ENCODE data around the gene APLP2.
"Not testable (repeated sequence)": the region's sequence is repeated elsewhere in the genome, so short reads cannot be mapped to it uniquely, and the experiment has no call there.

APLP2 gene

DNA sequence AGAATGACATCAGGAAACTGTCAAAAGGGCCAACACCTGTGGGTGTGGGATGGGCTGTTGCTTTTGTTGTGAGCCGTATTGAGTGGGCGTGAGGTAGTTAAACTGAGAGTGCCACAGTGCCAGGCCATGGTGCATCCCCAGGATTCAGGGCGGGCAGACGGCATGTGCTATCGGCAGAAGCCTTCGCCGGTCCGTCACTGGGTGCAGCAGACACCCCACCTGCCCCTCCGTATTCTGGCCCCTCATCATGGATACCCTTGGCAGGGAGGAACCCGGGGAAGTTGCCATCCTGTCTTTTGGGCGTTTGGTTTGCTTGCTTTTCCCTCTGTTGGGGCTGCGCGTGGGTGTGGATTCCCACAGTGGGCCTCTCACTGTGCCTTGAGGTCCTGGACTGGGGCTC is 117.4 kb downstream of the APLP2 start:
- TF ChIP-seq ZNF274 (IDR thresholded peaks at IDR 0.05; ENCODE audit: low read depth, low read length) (no peak), SUZ12 (IDR thresholded peaks at IDR 0.05; ENCODE audit: extremely low read depth, insufficient read depth, insufficient read length) (no peak), YY1 (IDR thresholded peaks at IDR 0.05; ENCODE audit: insufficient read depth, insufficient read length) (no peak)

DNA sequence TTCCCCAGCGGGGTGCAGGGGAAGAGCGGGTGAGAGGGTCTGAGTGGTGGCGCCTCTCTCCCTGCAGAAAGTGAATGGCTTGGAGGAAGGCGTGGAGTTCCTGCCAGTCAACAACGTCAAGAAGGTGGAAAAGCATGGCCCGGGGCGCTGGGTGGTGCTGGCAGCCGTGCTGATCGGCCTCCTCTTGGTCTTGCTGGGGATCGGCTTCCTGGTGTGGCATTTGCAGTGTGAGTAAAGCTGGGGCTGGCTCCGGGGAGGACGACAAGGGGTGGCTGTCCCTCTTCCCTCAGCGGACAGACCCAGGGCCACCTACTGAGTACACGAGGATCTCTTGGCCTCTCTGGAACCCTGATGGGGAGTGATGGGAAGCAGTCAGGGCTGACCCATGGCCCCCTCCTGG is 118.4 kb downstream of the APLP2 start:
- Histone ChIP-seq H3K4me1 (ENCODE audit: insufficient read depth, insufficient read length) (no peaks in the 10 kb centered on the region), H3K27me3 (ENCODE audit: insufficient read depth, insufficient read length) (no peaks in the 10 kb centered on the region), H3K9me3 (ENCODE audit: insufficient read depth, low read length) (no peaks in the 10 kb centered on the region), H3K36me3 (ENCODE audit: insufficient read depth, insufficient read length, low read length) (no peaks in the 10 kb centered on the region), H3K4me3 (ENCODE audit: insufficient read length, low read depth) (no peak overlapping the region), H3K9ac (ENCODE audit: insufficient read length, low read depth) (no peak overlapping the region)
- DNase-seq (ENCODE audit: low read depth, low spot score) = no peak
- TF ChIP-seq ZNF274 (IDR thresholded peaks at IDR 0.05; ENCODE audit: low read depth, low read length) (no peak), SUZ12 (IDR thresholded peaks at IDR 0.05; ENCODE audit: extremely low read depth, insufficient read depth, insufficient read length) (no peak), YY1 (IDR thresholded peaks at IDR 0.05; ENCODE audit: insufficient read depth, insufficient read length) (no peak)

More for the DNA sequence above, 117.4 kb downstream of the APLP2 start:
- Histone ChIP-seq H3K36me3 (ENCODE audit: insufficient read depth, insufficient read length, low read length) (no peaks in the 10 kb centered on the region), H3K27me3 (ENCODE audit: insufficient read depth, insufficient read length) (no peaks in the 10 kb centered on the region), H3K4me3 (ENCODE audit: insufficient read length, low read depth) (no peak overlapping the region), H3K4me1 (ENCODE audit: insufficient read depth, insufficient read length) (no peaks in the 10 kb centered on the region), H3K9me3 (ENCODE audit: insufficient read depth, low read length) (no peaks in the 10 kb centered on the region), H3K9ac (ENCODE audit: insufficient read length, low read depth) (no peak overlapping the region)
- no peak for DNase-seq (ENCODE audit: low read depth, low spot score)

DNA sequence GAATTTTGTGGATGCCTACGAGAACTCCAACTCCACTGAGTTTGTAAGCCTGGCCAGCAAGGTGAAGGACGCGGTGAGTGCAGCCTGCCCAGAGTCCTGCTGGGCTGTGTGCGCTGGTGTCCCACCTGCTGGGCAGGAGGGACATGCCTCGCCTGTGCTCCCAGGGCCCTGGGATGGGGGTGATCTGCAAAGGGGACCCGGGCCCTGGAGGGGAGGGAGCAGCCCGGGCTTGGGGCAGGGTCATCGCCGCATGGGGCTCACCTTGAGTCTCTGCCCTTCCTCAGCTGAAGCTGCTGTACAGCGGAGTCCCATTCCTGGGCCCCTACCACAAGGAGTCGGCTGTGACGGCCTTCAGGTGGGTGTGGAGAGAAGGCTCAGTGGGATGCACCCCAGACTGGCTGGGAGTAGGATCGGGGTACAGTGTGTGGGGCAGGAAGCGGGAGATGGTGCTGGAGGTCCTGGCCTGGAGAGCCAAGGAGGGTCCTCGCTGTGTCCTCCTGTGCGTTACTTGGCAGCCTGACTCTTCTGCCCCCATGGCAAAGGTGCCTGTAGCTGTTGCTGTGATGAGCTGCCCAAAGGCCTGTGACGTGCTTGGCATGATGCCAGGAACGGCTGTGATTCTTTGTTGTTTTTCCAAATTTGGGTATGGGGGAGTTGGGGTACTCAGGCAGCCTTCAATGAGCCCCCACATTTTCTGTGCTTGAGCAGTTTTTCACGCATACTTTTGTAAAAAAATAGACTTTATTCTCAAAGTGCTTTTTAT is 119.1 kb downstream of the APLP2 start:
- Histone ChIP-seq H3K9ac (ENCODE audit: insufficient read length, low read depth) (no peak overlapping the region), H3K4me3 (ENCODE audit: insufficient read length, low read depth) (no peak overlapping the region), H3K27me3 (ENCODE audit: insufficient read depth, insufficient read length) (no peaks in the 10 kb centered on the region), H3K36me3 (ENCODE audit: insufficient read depth, insufficient read length, low read length) (no peaks in the 10 kb centered on the region), H3K4me1 (ENCODE audit: insufficient read depth, insufficient read length) (no peaks in the 10 kb centered on the region), H3K9me3 (ENCODE audit: insufficient read depth, low read length) (no peaks in the 10 kb centered on the region)
- no peak for DNase-seq (ENCODE audit: low read depth, low spot score)
- TF ChIP-seq ZNF274 (IDR thresholded peaks at IDR 0.05; ENCODE audit: low read depth, low read length) (no peak), SUZ12 (IDR thresholded peaks at IDR 0.05; ENCODE audit: extremely low read depth, insufficient read depth, insufficient read length) (no peak), YY1 (IDR thresholded peaks at IDR 0.05; ENCODE audit: insufficient read depth, insufficient read length) (no peak)

DNA sequence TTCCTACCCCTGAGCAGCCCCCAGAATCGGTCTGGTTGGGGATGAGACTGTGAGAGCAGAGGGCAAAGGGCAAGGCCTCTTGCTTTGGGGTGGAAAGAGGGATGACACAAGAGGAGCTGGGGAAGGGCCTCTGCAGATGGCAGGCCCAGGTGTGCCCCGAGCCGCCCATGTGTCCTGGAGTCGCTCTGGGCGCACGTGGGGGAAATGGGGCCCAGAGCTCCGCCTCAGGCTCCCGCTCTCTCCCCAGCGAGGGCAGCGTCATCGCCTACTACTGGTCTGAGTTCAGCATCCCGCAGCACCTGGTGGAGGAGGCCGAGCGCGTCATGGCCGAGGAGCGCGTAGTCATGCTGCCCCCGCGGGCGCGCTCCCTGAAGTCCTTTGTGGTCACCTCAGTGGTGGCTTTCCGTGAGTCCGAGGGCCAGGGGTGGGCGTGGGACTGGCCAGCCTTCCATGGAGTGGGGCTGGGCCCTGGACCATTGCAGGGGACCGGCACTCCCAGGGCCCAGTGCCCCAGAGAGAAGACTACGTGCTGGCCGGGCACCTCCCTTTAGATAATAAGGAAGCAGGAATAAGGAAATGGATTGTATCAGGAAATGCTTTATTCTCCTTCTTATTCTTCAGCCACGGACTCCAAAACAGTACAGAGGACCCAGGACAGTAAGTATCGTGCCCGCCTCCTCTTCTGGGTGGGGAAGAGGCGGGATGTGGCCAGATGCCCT is 120.0 kb downstream of the APLP2 start:
- no peak for TF ChIP-seq SUZ12 (IDR thresholded peaks at IDR 0.05; ENCODE audit: extremely low read depth, insufficient read depth, insufficient read length)
- no peaks in the 10 kb centered on the region for H3K4me1 ChIP-seq (ENCODE audit: insufficient read depth, insufficient read length)
- no peaks in the 10 kb centered on the region for H3K27me3 ChIP-seq (ENCODE audit: insufficient read depth, insufficient read length)
- H3K9ac ChIP-seq (ENCODE audit: insufficient read length, low read depth) = no peak overlapping the region
- H3K36me3 ChIP-seq (ENCODE audit: insufficient read depth, insufficient read length, low read length) = no peaks in the 10 kb centered on the region
- H3K4me3 ChIP-seq (ENCODE audit: insufficient read length, low read depth) = no peak overlapping the region
- no peaks in the 10 kb centered on the region for H3K9me3 ChIP-seq (ENCODE audit: insufficient read depth, low read length)
- no peak for DNase-seq (ENCODE audit: low read depth, low spot score)

DNA sequence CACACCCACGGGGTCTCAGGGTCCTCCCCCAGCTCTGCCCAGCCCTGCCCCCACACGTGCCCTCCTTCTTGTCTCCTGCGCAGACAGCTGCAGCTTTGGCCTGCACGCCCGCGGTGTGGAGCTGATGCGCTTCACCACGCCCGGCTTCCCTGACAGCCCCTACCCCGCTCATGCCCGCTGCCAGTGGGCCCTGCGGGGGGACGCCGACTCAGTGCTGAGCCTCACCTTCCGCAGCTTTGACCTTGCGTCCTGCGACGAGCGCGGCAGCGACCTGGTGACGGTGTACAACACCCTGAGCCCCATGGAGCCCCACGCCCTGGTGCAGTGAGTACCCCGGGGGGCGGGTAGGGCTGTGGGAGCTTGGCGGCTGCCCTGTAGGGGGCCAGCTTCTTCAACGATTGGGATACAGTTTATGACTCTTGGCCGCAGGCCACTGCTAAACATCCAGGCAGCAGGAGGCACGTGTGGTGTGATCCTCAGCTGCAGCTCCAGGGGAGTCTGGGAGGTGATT is 120.7 kb downstream of the APLP2 start:
- Histone ChIP-seq H3K9me3 (ENCODE audit: insufficient read depth, low read length) (no peaks in the 10 kb centered on the region), H3K27me3 (ENCODE audit: insufficient read depth, insufficient read length) (no peaks in the 10 kb centered on the region), H3K36me3 (ENCODE audit: insufficient read depth, insufficient read length, low read length) (no peaks in the 10 kb centered on the region), H3K9ac (ENCODE audit: insufficient read length, low read depth) (no peak overlapping the region), H3K4me3 (ENCODE audit: insufficient read length, low read depth) (no peak overlapping the region), H3K4me1 (ENCODE audit: insufficient read depth, insufficient read length) (no peaks in the 10 kb centered on the region)
- TF ChIP-seq YY1 (IDR thresholded peaks at IDR 0.05; ENCODE audit: insufficient read depth, insufficient read length) (no peak), SUZ12 (IDR thresholded peaks at IDR 0.05; ENCODE audit: extremely low read depth, insufficient read depth, insufficient read length) (no peak), ZNF274 (IDR thresholded peaks at IDR 0.05; ENCODE audit: low read depth, low read length) (no peak)
- no peak for DNase-seq (ENCODE audit: low read depth, low spot score)

DNA sequence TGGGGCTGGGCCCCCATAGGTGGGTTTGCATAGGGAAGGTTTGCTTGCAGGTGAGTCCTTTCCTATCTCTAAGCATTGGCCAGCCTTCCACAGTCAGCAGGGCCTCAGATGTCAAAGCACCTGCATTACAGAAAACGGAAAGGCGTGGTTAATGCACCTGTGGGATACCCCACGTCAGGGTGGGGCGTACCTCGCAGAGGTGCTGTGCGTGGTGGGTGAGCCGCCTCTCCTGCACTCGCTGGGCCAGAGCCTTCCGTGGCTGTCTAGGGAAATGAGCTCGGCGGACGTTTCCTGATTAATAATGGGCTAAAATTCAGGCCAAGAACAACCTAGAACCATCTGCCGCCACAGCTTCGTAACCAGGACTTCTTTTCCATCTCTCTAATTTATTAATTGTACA is 122.2 kb downstream of the APLP2 start:
- no peak for DNase-seq (ENCODE audit: low read depth, low spot score)
- Histone ChIP-seq H3K36me3 (ENCODE audit: insufficient read depth, insufficient read length, low read length) (no peaks in the 10 kb centered on the region), H3K9ac (ENCODE audit: insufficient read length, low read depth) (no peak overlapping the region), H3K27me3 (ENCODE audit: insufficient read depth, insufficient read length) (no peaks in the 10 kb centered on the region), H3K9me3 (ENCODE audit: insufficient read depth, low read length) (no peaks in the 10 kb centered on the region), H3K4me3 (ENCODE audit: insufficient read length, low read depth) (no peak overlapping the region), H3K4me1 (ENCODE audit: insufficient read depth, insufficient read length) (no peaks in the 10 kb centered on the region)
- TF ChIP-seq YY1 (IDR thresholded peaks at IDR 0.05; ENCODE audit: insufficient read depth, insufficient read length) = no peak
- TF ChIP-seq ZNF274 (IDR thresholded peaks at IDR 0.05; ENCODE audit: low read depth, low read length) = no peak
- TF ChIP-seq SUZ12 (IDR thresholded peaks at IDR 0.05; ENCODE audit: extremely low read depth, insufficient read depth, insufficient read length) = no peak

DNA sequence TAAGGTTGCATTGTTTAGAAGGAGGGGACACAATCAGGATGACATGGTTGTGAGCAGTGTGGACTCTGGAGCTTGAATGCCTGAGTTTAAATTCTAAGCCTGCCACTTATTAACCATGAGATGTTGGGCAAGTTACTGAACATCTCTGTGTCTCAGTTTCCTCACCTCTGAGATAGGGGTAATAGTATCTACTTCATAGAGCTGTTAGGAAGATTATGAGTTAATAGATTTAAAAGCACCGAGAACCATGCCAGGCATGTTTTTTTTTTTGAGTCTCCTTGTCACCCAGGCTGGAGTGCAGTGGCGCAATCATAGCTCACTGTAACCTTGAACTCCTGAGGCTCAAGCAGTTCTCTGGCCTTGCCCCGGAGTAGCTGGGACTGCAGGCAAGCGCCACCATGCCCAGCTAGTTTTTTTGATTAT is 123.2 kb downstream of the APLP2 start:
- H3K9me3 ChIP-seq (ENCODE audit: insufficient read depth, low read length) = no peaks in the 10 kb centered on the region
- no peak for DNase-seq (ENCODE audit: low read depth, low spot score)
- no peak overlapping the region for H3K4me3 ChIP-seq (ENCODE audit: insufficient read length, low read depth)
- H3K9ac ChIP-seq (ENCODE audit: insufficient read length, low read depth) = no peak overlapping the region
- no peaks in the 10 kb centered on the region for H3K36me3 ChIP-seq (ENCODE audit: insufficient read depth, insufficient read length, low read length)
- H3K27me3 ChIP-seq (ENCODE audit: insufficient read depth, insufficient read length) = no peaks in the 10 kb centered on the region
- TF ChIP-seq ZNF274 (IDR thresholded peaks at IDR 0.05; ENCODE audit: low read depth, low read length) (no peak), YY1 (IDR thresholded peaks at IDR 0.05; ENCODE audit: insufficient read depth, insufficient read length) (no peak), SUZ12 (IDR thresholded peaks at IDR 0.05; ENCODE audit: extremely low read depth, insufficient read depth, insufficient read length) (no peak)
- no peaks in the 10 kb centered on the region for H3K4me1 ChIP-seq (ENCODE audit: insufficient read depth, insufficient read length)

DNA sequence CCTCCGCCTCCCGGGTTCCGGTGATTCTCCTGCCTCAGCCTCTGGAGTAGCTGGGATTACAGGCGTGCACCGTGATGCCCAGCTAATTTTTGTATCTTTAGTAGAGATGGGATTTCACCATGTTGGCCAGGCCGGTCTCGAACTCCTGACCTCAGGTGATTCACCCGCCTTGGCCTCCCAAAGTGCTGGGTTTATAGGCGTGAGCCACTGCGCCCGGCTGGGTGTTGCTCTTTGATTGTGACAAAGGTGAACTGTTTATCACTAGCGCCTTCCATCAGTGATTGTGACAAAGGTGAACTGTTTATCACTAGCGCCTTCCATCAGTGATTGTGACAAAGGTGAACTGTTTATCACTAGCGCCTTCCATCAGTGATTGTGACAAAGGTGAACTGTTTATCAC is 123.9 kb downstream of the APLP2 start:
- H3K4me3 ChIP-seq (ENCODE audit: insufficient read length, low read depth); DNase-seq (ENCODE audit: low read depth, low spot score); H3K36me3 ChIP-seq (ENCODE audit: insufficient read depth, insufficient read length, low read length); H3K27me3 ChIP-seq (ENCODE audit: insufficient read depth, insufficient read length); H3K9me3 ChIP-seq (ENCODE audit: insufficient read depth, low read length); H3K4me1 ChIP-seq (ENCODE audit: insufficient read depth, insufficient read length); H3K9ac ChIP-seq (ENCODE audit: insufficient read length, low read depth): not testable (repeated sequence)
